HG02678 (cell line): Measurements from ENCODE around the gene CABLES1.
"Not testable (repeated sequence)": the region's sequence is repeated elsewhere in the genome, so short reads cannot be mapped to it uniquely, and the experiment has no call there.

Source experiments
- ATAC-seq: cut with Tn5 transposase; IDR thresholded peaks from one replicate; pipeline ENCODE4 v1.9.1; 2021; ENCODE audit warnings: mild to moderate bottlenecking, moderate library complexity; ENCODE audit not compliant: unreplicated experiment

Gene CABLES1

DNA sequence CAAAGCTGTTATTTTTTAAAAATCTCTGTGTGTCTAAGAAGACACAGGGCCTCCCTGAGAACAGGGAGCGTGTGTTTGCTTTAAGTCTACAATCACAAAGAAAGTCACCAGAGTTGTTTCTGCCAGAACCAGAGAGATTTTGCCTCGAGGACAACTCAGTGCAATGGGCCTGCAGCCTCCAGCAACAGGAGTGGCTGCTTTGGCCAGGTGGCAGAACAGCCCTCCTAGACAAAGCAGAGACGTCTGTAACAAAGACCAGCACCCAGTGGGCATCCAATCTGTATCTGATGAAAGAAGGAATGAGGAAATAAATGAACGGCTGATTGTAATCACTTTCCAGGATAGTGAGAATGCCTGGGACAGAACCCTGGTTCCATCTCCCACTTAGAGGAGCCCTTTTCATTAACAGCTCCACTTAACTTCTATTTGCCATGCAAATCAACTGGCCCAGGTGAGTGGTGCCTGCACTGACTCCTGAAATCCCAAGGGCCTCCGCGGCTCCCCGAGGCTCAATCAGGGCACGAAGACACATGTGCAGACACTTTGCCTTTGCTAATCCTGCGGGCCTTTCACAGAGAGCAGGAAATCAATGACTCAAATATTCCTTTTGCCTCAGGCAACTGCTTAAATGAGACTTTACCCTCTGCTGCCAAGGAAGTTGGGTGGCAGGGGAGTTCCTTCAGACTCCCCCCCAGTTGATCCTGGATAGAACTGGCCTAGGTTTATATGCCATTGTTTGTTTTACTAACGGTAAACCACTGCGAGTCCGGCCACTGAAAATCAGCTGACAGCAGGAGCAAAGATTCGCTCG is 146.5 kb downstream of the CABLES1 start:
- ATAC-seq = no peak

GRCh38 chr18:23282437-23282781 is 147.1 kb downstream of the CABLES1 start:
- no peak for ATAC-seq

- ATAC-seq = peak; percentile 82
These were observed 148.7 kb downstream of the CABLES1 start for GRCh38 chr18:23283916-23284430.

DNA sequence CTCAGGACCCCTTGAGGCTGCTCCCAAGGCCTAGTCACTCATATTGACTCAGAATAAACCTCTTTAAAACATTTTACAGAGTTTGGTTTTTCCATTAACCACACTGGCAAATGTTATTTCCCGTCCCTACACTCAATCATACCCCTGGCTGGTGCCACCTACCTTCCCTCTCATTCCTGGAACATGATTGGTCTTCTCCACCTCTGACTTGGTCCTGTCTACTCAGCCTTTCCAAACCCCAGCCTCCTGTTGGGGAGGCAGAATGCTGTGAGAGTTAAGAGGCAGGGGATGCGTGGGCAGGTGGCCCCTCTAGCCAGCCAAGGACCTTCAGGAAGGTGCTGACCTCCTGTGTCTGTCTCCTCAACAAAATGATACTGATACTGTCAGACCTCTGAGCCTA is 149.3 kb downstream of the CABLES1 start:
- no peak for ATAC-seq

GRCh38 chr18:23285581-23285980 is 150.3 kb downstream of the CABLES1 start:
- not testable (repeated sequence) for ATAC-seq

DNA sequence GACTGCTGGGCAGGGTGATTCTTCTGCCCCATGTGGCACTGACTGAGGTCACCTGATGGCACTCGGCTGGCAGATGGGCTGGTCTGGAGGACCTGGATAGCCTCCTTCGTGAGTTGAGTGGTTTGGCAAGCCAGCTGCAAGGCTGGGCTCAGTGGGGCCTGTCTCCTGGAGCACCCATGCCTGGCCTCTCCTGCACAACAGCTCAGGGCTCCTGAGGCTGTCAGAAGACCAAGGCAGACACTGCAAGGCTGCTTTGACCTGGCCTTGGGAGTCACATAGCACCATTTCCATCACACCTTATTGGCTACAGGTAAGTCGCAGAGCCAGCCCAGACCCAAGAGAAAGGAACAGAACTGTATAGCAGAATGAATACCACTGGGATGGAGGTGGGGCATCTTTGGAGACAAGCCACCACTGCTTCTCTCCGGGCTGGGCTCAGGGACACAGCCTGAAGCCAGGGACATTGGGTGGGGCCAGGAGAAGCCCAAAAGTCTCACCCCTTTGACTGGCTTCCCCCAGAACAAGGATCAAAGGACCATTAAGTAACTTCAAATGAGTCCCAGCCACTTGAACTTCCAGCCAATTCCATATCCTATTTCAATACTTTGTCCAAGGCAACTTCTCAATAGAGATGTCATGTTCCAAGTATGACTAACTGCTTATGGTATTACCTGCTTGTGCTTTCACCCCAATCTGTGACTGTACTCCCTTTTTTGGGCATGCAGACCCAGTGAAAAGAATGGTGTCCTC is 156.3 kb downstream of the CABLES1 start:
- no peak for ATAC-seq

DNA sequence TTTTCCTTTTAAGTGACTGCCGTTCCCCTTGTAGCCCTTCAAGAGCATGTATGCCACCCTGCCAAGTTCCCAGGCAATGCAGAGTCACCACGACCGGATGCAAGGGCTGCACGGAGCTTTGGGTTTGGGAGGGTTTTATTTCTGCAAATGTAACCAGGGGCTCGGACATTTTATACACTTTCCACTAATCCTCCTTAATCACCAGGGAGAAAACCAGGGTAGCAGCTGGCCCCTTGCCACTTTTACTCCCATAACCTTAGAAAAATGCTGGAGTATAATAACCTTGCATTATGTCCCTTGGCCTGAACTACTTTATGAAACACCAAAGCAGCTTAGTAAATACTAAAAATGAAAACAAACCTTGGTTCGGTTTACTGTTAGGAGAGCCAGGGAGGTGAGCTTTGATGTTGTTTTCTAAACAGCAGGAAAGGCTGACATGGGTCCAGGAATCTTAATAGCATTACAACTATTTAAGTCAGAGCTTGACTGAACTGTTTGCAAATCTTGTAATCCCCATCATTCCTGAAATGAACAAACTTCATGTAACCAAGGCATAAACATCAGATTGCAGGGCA is 165.0 kb downstream of the CABLES1 start:
- no peak for ATAC-seq

DNA sequence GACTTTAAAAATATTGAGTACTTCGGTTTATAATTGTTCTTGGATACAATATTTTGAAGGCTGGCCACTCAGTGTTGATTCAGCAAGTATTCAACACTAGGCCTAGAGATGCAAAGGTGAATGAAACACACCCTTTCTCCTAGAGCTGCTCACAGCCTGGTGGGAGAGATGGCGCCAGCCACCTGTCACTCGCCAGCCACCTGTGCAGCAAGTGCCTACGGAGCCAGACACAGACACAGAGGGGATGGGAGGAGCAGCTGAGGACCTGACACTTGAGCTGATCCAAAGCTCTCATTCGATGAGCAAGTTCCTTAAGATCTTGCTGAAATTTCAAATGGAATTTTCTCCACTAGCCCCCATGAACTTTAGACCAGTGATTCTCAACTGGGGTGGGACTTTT is 166.7 kb downstream of the CABLES1 start:
- no peak for ATAC-seq

DNA sequence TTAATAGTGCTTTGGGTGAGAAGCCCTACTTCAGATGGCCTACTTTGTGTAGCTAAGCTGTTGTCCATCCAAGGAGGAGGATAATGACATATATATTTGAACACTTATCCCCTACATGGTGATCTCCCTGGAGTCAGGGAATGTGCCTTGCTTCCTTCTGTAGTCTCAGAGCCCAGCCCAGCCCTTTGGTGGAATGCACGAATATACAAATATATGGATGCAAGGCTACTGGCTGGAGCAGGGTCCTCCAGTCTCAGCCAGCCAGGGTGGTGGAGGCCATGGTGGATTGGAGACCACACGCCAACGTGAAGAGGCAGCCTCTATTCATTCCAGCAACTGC is 167.2 kb downstream of the CABLES1 start:
- no peak for ATAC-seq

DNA sequence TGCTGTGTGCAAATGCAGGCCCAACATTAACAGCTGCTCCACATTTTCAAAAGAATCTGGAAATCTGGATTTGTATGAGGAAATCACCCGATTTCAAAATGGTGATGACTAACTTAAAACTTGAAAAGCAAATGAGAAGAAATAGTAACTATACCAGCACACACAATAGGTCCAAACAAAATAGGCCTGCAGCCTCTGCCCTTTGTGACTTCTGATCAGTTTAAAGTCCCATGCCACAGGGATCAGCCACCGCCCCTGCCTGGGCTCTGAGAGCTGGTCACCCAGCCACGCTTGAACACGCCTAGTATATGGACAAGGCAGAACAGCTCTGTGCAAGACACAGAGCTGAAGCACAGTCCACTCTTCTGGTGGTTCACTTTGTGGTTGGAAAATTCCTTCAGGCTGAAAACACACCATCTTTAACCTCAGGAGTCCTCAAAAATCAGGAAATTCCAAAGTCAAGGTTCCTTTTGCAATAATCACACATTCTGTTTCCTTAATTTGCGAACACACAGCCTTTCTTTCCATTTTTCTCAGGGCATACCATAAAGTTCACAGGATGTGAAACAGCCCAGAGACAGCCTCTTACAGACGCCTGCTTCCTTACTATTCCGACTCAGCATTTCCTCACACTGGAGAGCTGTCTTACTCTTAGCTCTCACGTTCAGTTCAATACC is 167.7 kb downstream of the CABLES1 start:
- ATAC-seq = no peak

DNA sequence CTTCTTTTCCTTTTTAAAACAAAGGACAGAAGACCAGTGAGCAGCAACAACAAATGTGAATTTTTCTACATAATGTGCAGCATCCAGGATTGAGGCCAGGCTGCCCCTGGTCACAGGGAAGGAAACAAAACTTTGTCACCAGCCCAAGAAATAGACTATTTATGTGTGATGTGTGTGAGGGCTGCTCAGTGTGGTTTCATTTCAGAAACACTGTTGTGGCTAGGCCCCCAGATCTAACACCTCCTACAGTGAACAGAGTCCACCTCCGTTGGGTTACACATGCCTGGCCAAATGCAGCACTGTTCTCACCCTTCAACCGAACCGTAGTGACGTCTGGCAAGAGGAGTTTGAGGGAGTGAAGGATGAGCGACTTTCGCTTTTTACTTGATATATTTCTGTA is 171.5 kb downstream of the CABLES1 start:
- peak; percentile 76 for ATAC-seq

DNA sequence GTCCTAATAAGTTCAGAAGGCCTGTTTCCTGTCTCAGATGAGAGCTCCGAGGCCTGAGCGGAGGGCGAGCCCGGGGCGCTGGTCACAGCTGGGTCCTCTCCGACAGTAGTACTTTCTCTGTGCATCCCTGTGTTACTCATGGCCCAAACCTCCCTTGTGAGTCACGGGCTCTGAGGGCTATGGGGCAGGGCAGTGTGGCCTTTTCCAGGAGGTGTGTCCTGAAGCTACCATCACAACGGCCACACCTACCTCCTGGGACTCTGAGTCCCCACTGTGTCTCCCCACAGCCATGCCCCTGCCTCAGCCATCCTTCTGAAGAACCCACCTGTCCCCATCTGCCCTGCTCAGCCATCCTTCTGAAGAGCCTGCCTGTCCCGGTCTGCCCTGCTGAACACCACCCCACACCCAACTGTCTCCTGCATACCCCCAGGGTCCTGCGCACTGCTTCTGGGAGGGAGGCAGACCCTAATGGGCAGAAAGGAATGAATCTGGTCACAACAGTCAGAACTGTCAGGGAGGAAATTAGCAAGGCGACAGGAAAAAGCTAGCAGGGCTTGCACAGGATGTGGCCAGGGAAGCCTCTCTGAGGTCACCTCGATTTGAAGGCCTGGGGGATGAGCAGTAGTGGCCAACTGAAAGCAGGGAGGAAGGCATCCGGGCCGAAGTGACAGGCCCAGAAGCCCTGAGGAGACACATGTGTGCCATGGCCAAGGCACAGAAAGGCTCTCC is 172.4 kb downstream of the CABLES1 start:
- ATAC-seq = peak; percentile 74
